K562 (cell line): ENCODE results near the gene VMP1. TPM values are rescaled to one million over a fixed set of nuclear protein-coding genes. Genes with fewer than 3 reads are reported as not detected.

ENCODE experiments used
- MCM7 ChIP-seq, 2 experiments: fragments of 450-650 bp; IDR thresholded peaks; 2 replicates each; pipeline ENCODE4 v1.6.1; 2016 to 2018
- MEF2A ChIP-seq: IDR thresholded peaks from 2 replicates; pipeline ENCODE4 v1.6.1; 2011; ENCODE audit warnings: low read depth, mild to moderate bottlenecking, low read length, moderate library complexity; ENCODE audit not compliant: control insufficient read depth
- NELFE ChIP-seq: IDR thresholded peaks from 2 replicates; pipeline ENCODE4 v1.6.1; 2011; ENCODE audit warnings: mild to moderate bottlenecking; ENCODE audit not compliant: insufficient read depth, insufficient read length
- POLR3G ChIP-seq: IDR thresholded peaks from 2 replicates; pipeline ENCODE4 v1.6.1; 2011; ENCODE audit not compliant: insufficient read length, insufficient replicate concordance; ENCODE audit errors: extremely low read depth
- RBM34 ChIP-seq: fragments of 200-400 bp; formaldehyde crosslinking; IDR thresholded peaks from 2 replicates; pipeline ENCODE4 v1.6.1; 2018; ENCODE audit warnings: low read length, borderline replicate concordance; ENCODE audit not compliant: insufficient read depth
- SRSF3 ChIP-seq: fragments of 200-400 bp; formaldehyde crosslinking; IDR thresholded peaks from 2 replicates; pipeline ENCODE4 v1.6.1; 2016; ENCODE audit warnings: mild to moderate bottlenecking, low read length, moderate library complexity; ENCODE audit not compliant: insufficient read depth
- YY1 ChIP-seq, 3 experiments: IDR thresholded peaks; 2 replicates each; pipeline ENCODE4 v1.6.1; 2011; ENCODE audit warnings: low read length in 2 of 3, mild to moderate bottlenecking in 2 of 3, moderate library complexity in 2 of 3, borderline replicate concordance in 1 of 3, control low read depth in 1 of 3, low read depth in 1 of 3; ENCODE audit not compliant: insufficient read depth in 3 of 3, insufficient replicate concordance in 2 of 3, control insufficient read depth in 1 of 3, insufficient read length in 1 of 3; ENCODE audit errors: extremely low read depth in 1 of 3
- polyA plus RNA-seq, 8 experiments: library from polyadenylated mRNA; depleted of rRNA in 4 of 8; stranded (reverse) in 5 of 8; unstranded in 3 of 8; fragments of >200 nt; fragmentation: Nextera tagmentation in 2 of 8; fragmentation: Illumina TruSeq in 1 of 8; extraction: Ambion mirVana in 2 of 8; extraction: Trizol in 1 of 8; gene quantifications; 2 replicates each; pipeline versions ENCODE4 v1.2.1 to v1.2.3, GENCODE V29; 2011 to 2014; ENCODE audit warnings: inconsistent platforms in 1 of 8, missing spikeins in 1 of 8
- total RNA-seq, 7 experiments: library from RNA; depleted of rRNA in 6 of 7; stranded (reverse); fragments of >200 nt in 6 of 7; fragmentation: Illumina TruSeq in 2 of 7; extraction: Trizol in 2 of 7; gene quantifications; 2 replicates each; pipeline versions ENCODE4 v1.2.1 to v1.2.3, GENCODE V29; 2011 to 2021; ENCODE audit warnings: low replicate concordance in 1 of 7
- TF ChIP-seq, protein P1 (sequence below): fragments of 250-450 bp; sonication (Bioruptor Pico); IDR thresholded peaks from 2 replicates; pipeline ENCODE4 v1.5.0; 2020; ENCODE audit warnings: mild to moderate bottlenecking, borderline replicate concordance
- TF ChIP-seq, protein P2 (sequence below): fragments of 450-650 bp; IDR thresholded peaks from 2 replicates; pipeline ENCODE4 v1.6.1; 2018; ENCODE audit not compliant: partially characterized antibody
- TF ChIP-seq, protein P3 (sequence below): fragments of 450-650 bp; IDR thresholded peaks from 2 replicates; pipeline ENCODE4 v1.6.1; 2016; ENCODE audit warnings: low read depth, mild to moderate bottlenecking, moderate library complexity

The VMP1 gene
- total and polyA plus RNA-seq, 9 of the 15 experiments (the other 6 are each of a cell fraction or from before 2014, with no cell fraction given), result 123 to 304 (median 151) TPM

DNA sequence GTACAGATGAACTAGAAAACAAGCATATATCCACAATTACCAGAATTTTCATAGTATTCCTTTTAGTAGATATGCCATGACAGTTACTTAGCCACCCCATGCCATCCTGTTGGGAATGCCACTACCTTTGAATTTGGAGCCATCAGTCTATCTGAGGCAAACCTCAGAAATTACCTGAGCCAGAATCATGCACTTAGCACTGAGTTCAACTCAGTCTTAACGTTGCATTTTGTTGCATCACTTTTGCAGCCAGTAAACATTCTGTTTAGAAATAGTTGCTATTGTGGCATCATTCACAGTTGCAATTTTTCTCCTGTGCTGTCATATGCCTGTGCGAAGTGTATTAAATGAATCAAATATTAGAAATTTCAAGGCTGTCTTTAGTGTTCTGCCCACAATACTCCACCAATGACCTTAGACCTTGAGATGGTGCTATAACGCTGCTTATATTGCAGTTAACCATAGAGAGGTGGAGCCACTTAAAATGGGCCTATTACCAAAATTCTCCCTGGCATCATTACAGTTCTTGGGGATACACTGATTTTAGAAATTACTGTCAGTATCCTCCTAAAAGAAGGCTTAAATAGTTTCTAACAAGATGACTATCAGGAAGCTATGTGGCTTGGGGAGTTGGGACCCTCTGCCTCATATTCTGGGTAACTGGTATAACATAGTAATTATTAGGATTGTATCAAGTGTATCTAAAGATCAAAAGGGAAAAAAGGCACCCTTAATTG is 11.3 kb upstream of the VMP1 start (continued):
- TF ChIP-seq, protein P1, sequence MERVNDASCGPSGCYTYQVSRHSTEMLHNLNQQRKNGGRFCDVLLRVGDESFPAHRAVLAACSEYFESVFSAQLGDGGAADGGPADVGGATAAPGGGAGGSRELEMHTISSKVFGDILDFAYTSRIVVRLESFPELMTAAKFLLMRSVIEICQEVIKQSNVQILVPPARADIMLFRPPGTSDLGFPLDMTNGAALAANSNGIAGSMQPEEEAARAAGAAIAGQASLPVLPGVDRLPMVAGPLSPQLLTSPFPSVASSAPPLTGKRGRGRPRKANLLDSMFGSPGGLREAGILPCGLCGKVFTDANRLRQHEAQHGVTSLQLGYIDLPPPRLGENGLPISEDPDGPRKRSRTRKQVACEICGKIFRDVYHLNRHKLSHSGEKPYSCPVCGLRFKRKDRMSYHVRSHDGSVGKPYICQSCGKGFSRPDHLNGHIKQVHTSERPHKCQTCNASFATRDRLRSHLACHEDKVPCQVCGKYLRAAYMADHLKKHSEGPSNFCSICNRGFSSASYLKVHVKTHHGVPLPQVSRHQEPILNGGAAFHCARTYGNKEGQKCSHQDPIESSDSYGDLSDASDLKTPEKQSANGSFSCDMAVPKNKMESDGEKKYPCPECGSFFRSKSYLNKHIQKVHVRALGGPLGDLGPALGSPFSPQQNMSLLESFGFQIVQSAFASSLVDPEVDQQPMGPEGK (CRISPR knock-in tag), result no peak
- TF ChIP-seq, protein P2, sequence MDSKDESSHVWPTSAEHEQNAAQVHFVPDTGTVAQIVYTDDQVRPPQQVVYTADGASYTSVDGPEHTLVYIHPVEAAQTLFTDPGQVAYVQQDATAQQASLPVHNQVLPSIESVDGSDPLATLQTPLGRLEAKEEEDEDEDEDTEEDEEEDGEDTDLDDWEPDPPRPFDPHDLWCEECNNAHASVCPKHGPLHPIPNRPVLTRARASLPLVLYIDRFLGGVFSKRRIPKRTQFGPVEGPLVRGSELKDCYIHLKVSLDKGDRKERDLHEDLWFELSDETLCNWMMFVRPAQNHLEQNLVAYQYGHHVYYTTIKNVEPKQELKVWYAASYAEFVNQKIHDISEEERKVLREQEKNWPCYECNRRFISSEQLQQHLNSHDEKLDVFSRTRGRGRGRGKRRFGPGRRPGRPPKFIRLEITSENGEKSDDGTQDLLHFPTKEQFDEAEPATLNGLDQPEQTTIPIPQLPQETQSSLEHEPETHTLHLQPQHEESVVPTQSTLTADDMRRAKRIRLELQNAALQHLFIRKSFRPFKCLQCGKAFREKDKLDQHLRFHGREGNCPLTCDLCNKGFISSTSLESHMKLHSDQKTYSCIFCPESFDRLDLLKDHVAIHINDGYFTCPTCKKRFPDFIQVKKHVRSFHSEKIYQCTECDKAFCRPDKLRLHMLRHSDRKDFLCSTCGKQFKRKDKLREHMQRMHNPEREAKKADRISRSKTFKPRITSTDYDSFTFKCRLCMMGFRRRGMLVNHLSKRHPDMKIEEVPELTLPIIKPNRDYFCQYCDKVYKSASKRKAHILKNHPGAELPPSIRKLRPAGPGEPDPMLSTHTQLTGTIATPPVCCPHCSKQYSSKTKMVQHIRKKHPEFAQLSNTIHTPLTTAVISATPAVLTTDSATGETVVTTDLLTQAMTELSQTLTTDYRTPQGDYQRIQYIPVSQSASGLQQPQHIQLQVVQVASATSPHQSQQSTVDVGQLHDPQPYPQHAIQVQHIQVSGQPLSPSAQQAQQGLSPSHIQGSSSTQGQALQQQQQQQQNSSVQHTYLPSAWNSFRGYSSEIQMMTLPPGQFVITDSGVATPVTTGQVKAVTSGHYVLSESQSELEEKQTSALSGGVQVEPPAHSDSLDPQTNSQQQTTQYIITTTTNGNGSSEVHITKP, result no peak
- TF ChIP-seq YY1 (IDR thresholded peaks at IDR 0.05; ENCODE audit: borderline replicate concordance in 1 of 3, control insufficient read depth in 1 of 3, extremely low read depth in 1 of 3, insufficient read depth in 3 of 3, insufficient read length in 1 of 3, insufficient replicate concordance in 2 of 3, low read depth in 1 of 3, low read length in 2 of 3) (no peak), SRSF3 (no peak), NELFE (no peak), MEF2A (no peak), MCM7 (IDR thresholded peaks at IDR 0.05) (no peak), POLR3G (no peak), RBM34 (no peak)
- TF ChIP-seq, protein P3, sequence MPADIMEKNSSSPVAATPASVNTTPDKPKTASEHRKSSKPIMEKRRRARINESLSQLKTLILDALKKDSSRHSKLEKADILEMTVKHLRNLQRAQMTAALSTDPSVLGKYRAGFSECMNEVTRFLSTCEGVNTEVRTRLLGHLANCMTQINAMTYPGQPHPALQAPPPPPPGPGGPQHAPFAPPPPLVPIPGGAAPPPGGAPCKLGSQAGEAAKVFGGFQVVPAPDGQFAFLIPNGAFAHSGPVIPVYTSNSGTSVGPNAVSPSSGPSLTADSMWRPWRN, result peak; percentile 48; the same call in 1 of the 2 replicates
